IPS-15b (cell line): ENCODE data around the gene ELP2.
"Not testable (repeated sequence)": the region's sequence is repeated elsewhere in the genome, so short reads cannot be mapped to it uniquely, and the experiment has no call there.

ENCODE experiments used
- H3K27me3 ChIP-seq: one replicate; pipeline ENCODE4 v1.6.1; 2013; ENCODE audit warnings: low read length; ENCODE audit not compliant: control insufficient read depth, insufficient read depth
- H3K36me3 ChIP-seq: one replicate; pipeline ENCODE4 v1.6.1; 2013; ENCODE audit warnings: low read length; ENCODE audit not compliant: control insufficient read depth, insufficient read depth
- H3K4me1 ChIP-seq: one replicate; pipeline ENCODE4 v1.6.1; 2013; ENCODE audit warnings: mild to moderate bottlenecking, low read length; ENCODE audit not compliant: control insufficient read depth, insufficient read depth
- H3K4me3 ChIP-seq: one replicate; pipeline ENCODE4 v1.5.1; 2013; ENCODE audit warnings: low read depth, low read length
- H3K9ac ChIP-seq: one replicate; pipeline ENCODE4 v1.6.1; 2013; ENCODE audit warnings: low read depth, mild to moderate bottlenecking, low read length
- H3K9me3 ChIP-seq: one replicate; pipeline ENCODE4 v1.6.1; 2013; ENCODE audit warnings: mild to moderate bottlenecking, low read length; ENCODE audit not compliant: control insufficient read depth, insufficient read depth

The ELP2 gene

GRCh38 chr18:36168296-36168695 is 38.6 kb downstream of the ELP2 start:
- H3K27me3 ChIP-seq, H3K9ac ChIP-seq, H3K4me1 ChIP-seq, H3K9me3 ChIP-seq, H3K4me3 ChIP-seq: not testable (repeated sequence)
- H3K36me3 ChIP-seq, result peaks cover 16% of the 10 kb centered on the region

- H3K27me3 ChIP-seq, result no peaks in the 10 kb centered on the region
- H3K4me1 ChIP-seq, result no peaks in the 10 kb centered on the region
- no peak overlapping the region for H3K4me3 ChIP-seq
- H3K9ac ChIP-seq, result no peak overlapping the region
- no peaks in the 10 kb centered on the region for H3K9me3 ChIP-seq
- H3K36me3 ChIP-seq, result peaks cover 18% of the 10 kb centered on the region
Observed at GRCh38 chr18:36169938-36170337, 40.2 kb downstream of the ELP2 start.

GRCh38 chr18:36175481-36175880 is 45.8 kb downstream of the ELP2 start:
- no peaks in the 10 kb centered on the region for H3K27me3 ChIP-seq
- no peaks in the 10 kb centered on the region for H3K9me3 ChIP-seq
- peaks cover 8% of the 10 kb centered on the region for H3K36me3 ChIP-seq
- H3K4me3 ChIP-seq, result no peak overlapping the region
- no peak overlapping the region for H3K9ac ChIP-seq
- no peaks in the 10 kb centered on the region for H3K4me1 ChIP-seq

GRCh38 chr18:36176177-36176584 is 46.5 kb downstream of the ELP2 start:
- Histone ChIP-seq H3K4me3 (no peak overlapping the region), H3K27me3 (no peaks in the 10 kb centered on the region), H3K36me3 (peaks cover 4% of the 10 kb centered on the region), H3K9ac (no peak overlapping the region), H3K4me1 (no peaks in the 10 kb centered on the region), H3K9me3 (no peaks in the 10 kb centered on the region)

- no peaks in the 10 kb centered on the region for H3K27me3 ChIP-seq
- H3K4me3 ChIP-seq, result no peak overlapping the region
- no peak overlapping the region for H3K9ac ChIP-seq
- H3K4me1 ChIP-seq, result no peaks in the 10 kb centered on the region
- H3K36me3 ChIP-seq, result peaks cover 4% of the 10 kb centered on the region
- no peaks in the 10 kb centered on the region for H3K9me3 ChIP-seq
Observed at GRCh38 chr18:36176711-36177110, 47.0 kb downstream of the ELP2 start.

- Histone ChIP-seq H3K9ac (no peak overlapping the region), H3K9me3 (no peaks in the 10 kb centered on the region), H3K27me3 (no peaks in the 10 kb centered on the region), H3K36me3 (peaks cover 4% of the 10 kb centered on the region), H3K4me1 (no peaks in the 10 kb centered on the region), H3K4me3 (no peak overlapping the region)
Observed at GRCh38 chr18:36177913-36178312, 48.2 kb downstream of the ELP2 start.

GRCh38 chr18:36179562-36180355 is 50.1 kb downstream of the ELP2 start:
- H3K27me3 ChIP-seq, result peaks cover 10% of the 10 kb centered on the region
- no peak overlapping the region for H3K9ac ChIP-seq
- H3K4me1 ChIP-seq, result peaks cover 3% of the 10 kb centered on the region
- peaks cover 3% of the 10 kb centered on the region for H3K36me3 ChIP-seq
- no peak overlapping the region for H3K4me3 ChIP-seq
- H3K9me3 ChIP-seq, result no peaks in the 10 kb centered on the region

- Histone ChIP-seq H3K9me3 (no peaks in the 10 kb centered on the region), H3K36me3 (no peaks in the 10 kb centered on the region), H3K4me3 (no peak overlapping the region), H3K9ac (no peak overlapping the region), H3K4me1 (peaks cover 6% of the 10 kb centered on the region), H3K27me3 (peaks cover 26% of the 10 kb centered on the region)
Observed at GRCh38 chr18:36181441-36181840, 51.7 kb downstream of the ELP2 start.

- H3K9me3 ChIP-seq, result no peaks in the 10 kb centered on the region
- H3K4me3 ChIP-seq, result no peak overlapping the region
- no peaks in the 10 kb centered on the region for H3K36me3 ChIP-seq
- peaks cover 6% of the 10 kb centered on the region for H3K4me1 ChIP-seq
- H3K9ac ChIP-seq, result no peak overlapping the region
- H3K27me3 ChIP-seq, result peaks cover 31% of the 10 kb centered on the region
Observed at GRCh38 chr18:36181898-36182506, 52.3 kb downstream of the ELP2 start.

- H3K27me3 ChIP-seq, result peaks cover 38% of the 10 kb centered on the region
- H3K36me3 ChIP-seq, result no peaks in the 10 kb centered on the region
- H3K9me3 ChIP-seq, result no peaks in the 10 kb centered on the region
- H3K9ac ChIP-seq, result no peak overlapping the region
- no peak overlapping the region for H3K4me3 ChIP-seq
- peaks cover 6% of the 10 kb centered on the region for H3K4me1 ChIP-seq
Observed at GRCh38 chr18:36183033-36183432, 53.3 kb downstream of the ELP2 start.

GRCh38 chr18:36183987-36184386 is 54.3 kb downstream of the ELP2 start:
- Histone ChIP-seq H3K27me3 (peaks cover 48% of the 10 kb centered on the region), H3K4me3 (no peak overlapping the region), H3K9ac (no peak overlapping the region), H3K9me3 (no peaks in the 10 kb centered on the region), H3K36me3 (no peaks in the 10 kb centered on the region), H3K4me1 (peaks cover 6% of the 10 kb centered on the region)

- peaks cover 56% of the 10 kb centered on the region for H3K27me3 ChIP-seq
- H3K9ac ChIP-seq, result no peak overlapping the region
- no peaks in the 10 kb centered on the region for H3K36me3 ChIP-seq
- H3K4me1 ChIP-seq, result peaks cover 6% of the 10 kb centered on the region
- H3K4me3 ChIP-seq, result no peak overlapping the region
- no peaks in the 10 kb centered on the region for H3K9me3 ChIP-seq
Observed at GRCh38 chr18:36185157-36185556, 55.5 kb downstream of the ELP2 start.
